KMS-11 (cell line): ENCODE measurements around the gene VEPH1.

Experiments used
- H2AFZ ChIP-seq: fragments of 200-600 bp; sonication (generic); 2 replicates; pipeline ENCODE4 v1.6.1; 2016; ENCODE audit warnings: antibody characterized with exemption, mixed run types, low read depth
- H3K27ac ChIP-seq: fragments of 200-600 bp; sonication (generic); 2 replicates; pipeline ENCODE4 v1.6.1; 2016; ENCODE audit warnings: mild to moderate bottlenecking, mixed run types
- H3K27me3 ChIP-seq: fragments of 200-600 bp; sonication (generic); 2 replicates; pipeline ENCODE4 v1.6.1; 2017; ENCODE audit warnings: mild to moderate bottlenecking, low read depth, mixed run types, moderate library complexity; ENCODE audit not compliant: insufficient read depth
- H3K36me3 ChIP-seq: fragments of 200-600 bp; sonication (generic); 2 replicates; pipeline ENCODE4 v1.6.1; 2017; ENCODE audit warnings: mild to moderate bottlenecking, mixed run types; ENCODE audit not compliant: insufficient read depth
- H3K4me1 ChIP-seq: fragments of 200-600 bp; sonication (generic); 2 replicates; pipeline ENCODE4 v1.6.1; 2016; ENCODE audit warnings: mild to moderate bottlenecking, low read depth, mixed run types; ENCODE audit not compliant: poor library complexity, severe bottlenecking
- H3K4me2 ChIP-seq: fragments of 200-600 bp; sonication (generic); 2 replicates; pipeline ENCODE4 v1.7.0; 2016; ENCODE audit warnings: mild to moderate bottlenecking, mixed run types
- H3K4me3 ChIP-seq: fragments of 200-600 bp; sonication (generic); IDR thresholded peaks from 2 replicates; pipeline ENCODE4 v1.6.1; 2017; ENCODE audit warnings: low read depth, low read length, mixed read lengths; ENCODE audit not compliant: insufficient read depth
- H3K79me2 ChIP-seq: fragments of 200-600 bp; sonication (generic); 2 replicates; pipeline ENCODE4 v1.6.1; 2016; ENCODE audit warnings: low read depth, mixed run types; ENCODE audit not compliant: insufficient read depth
- H3K9ac ChIP-seq: fragments of 200-600 bp; sonication (generic); 2 replicates; pipeline ENCODE4 v1.6.1; 2016; ENCODE audit warnings: mild to moderate bottlenecking, mixed run types
- H4K20me1 ChIP-seq: fragments of 200-600 bp; sonication (generic); 2 replicates; pipeline ENCODE4 v1.6.1; 2016; ENCODE audit warnings: mild to moderate bottlenecking, mixed run types; ENCODE audit not compliant: insufficient read depth
- TF ChIP-seq, protein P1 (sequence below): fragments of 200-600 bp; sonication (generic); conservative IDR thresholded peaks from 2 replicates; pipeline ENCODE4 v1.6.1; 2017; ENCODE audit warnings: low read depth, mild to moderate bottlenecking, antibody characterized with exemption, low read length, moderate library complexity, mixed read lengths

Gene VEPH1

DNA sequence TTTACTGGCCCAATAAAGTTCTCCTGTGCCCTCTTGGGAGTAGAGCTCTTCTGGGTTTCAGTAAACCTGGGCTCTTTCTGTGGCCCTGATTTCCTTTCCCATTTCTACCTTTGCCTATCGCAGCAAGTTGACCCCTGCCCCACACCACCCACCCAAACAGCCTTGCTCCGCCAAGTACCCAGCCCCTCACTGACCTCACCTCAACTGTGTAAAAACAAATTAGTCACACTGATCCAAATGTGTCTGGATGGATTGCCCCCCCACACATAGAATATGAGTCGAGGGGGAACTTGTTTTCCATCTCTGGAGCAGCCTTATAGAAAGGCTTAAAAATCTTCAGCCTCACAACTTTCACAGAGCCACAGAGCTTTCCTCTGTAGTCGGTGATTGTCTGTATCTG is 28.6 kb upstream of the VEPH1 start:
- no peak overlapping the region for H3K4me3 ChIP-seq
- H3K36me3 ChIP-seq, result no peaks in the 10 kb centered on the region
- H3K79me2 ChIP-seq, result no peaks in the 10 kb centered on the region
- H2AFZ ChIP-seq, result peak overlapping the region; percentile 11; the same call in 1 of the 2 replicates
- H3K27ac ChIP-seq, result no peak overlapping the region
- TF ChIP-seq, protein P1, sequence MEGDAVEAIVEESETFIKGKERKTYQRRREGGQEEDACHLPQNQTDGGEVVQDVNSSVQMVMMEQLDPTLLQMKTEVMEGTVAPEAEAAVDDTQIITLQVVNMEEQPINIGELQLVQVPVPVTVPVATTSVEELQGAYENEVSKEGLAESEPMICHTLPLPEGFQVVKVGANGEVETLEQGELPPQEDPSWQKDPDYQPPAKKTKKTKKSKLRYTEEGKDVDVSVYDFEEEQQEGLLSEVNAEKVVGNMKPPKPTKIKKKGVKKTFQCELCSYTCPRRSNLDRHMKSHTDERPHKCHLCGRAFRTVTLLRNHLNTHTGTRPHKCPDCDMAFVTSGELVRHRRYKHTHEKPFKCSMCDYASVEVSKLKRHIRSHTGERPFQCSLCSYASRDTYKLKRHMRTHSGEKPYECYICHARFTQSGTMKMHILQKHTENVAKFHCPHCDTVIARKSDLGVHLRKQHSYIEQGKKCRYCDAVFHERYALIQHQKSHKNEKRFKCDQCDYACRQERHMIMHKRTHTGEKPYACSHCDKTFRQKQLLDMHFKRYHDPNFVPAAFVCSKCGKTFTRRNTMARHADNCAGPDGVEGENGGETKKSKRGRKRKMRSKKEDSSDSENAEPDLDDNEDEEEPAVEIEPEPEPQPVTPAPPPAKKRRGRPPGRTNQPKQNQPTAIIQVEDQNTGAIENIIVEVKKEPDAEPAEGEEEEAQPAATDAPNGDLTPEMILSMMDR, result no peak
- H4K20me1 ChIP-seq, result no peaks in the 10 kb centered on the region
- no peaks in the 10 kb centered on the region for H3K4me1 ChIP-seq
- no peaks in the 10 kb centered on the region for H3K27me3 ChIP-seq
- H3K4me2 ChIP-seq, result no peak overlapping the region
- no peak overlapping the region for H3K9ac ChIP-seq

DNA sequence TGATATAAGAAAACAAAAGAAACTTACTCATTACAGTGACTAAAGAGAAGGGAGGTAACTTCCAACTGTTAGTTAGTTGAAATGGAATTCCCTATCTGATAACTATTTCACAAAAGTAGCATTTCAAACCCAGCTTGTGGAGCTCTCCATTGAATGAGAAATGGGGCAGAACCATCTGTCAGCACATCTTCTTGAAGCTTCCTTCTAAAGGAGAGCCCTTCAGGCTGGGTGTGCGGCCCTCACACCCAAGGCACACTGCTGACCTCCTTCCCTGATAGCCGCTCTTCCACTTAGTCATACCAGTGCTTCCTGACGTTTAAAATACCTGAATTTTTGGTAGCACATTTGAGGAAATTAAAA is 28.1 kb upstream of the VEPH1 start:
- Histone ChIP-seq H4K20me1 (no peaks in the 10 kb centered on the region), H3K36me3 (no peaks in the 10 kb centered on the region), H2AFZ (no peak overlapping the region), H3K79me2 (no peaks in the 10 kb centered on the region), H3K27ac (no peak overlapping the region), H3K4me2 (no peak overlapping the region), H3K9ac (no peak overlapping the region), H3K27me3 (no peaks in the 10 kb centered on the region), H3K4me1 (no peaks in the 10 kb centered on the region), H3K4me3 (no peak overlapping the region)
- TF ChIP-seq, protein P1, result no peak

DNA sequence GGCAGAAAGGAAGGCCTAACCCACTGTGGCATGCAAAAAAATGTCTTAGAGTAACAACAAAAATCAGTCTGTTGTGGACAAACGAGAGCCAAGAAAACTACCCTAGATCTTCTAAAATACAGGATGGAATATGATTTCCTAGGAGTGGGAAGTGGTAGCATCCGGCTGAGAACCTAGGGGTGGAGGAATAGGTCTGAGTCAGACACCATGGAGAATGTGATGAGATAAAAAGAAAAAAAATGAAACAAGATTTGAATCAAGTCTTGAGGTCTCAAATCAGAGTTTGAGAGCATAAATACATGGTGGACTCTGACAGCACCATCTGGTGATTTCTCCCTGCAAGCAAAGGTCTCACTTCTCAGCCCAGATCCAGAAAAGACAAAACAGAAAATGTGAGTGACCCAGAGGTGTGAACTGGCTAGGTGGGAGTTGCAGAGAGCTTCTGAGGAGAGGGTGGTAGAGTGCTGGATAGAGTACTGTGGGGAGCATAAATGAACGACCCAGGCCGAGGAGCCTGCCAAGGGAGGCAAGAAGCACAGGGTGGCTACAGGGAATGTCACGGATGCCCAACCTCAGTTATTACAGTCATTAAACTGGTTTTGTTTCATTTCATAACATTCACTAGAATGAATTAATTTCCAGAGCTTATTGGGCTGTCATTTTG is 27.6 kb upstream of the VEPH1 start:
- H3K27ac ChIP-seq, result no peak overlapping the region
- no peak overlapping the region for H3K9ac ChIP-seq
- H3K4me3 ChIP-seq, result no peak overlapping the region

DNA sequence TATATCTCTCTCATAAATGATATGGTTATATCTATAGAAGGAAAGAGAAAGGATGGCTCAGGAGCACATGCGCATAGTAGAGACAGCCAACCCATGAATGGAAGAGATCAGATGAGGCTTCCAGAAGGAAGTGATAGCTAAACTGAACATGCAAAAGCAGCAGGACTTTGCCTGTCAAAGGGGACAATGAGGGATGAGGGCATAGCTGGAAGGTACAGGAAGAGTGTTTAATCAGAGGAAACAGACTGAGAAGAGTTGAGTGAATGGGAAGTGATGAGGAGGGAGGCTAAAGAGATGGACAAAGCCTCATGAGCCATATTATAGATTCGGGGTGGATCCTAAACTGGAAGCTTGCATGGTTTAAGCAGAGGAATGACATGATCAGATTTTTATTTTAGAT is 26.5 kb upstream of the VEPH1 start:
- TF ChIP-seq, protein P1, result no peak
- Histone ChIP-seq H3K4me1 (no peaks in the 10 kb centered on the region), H4K20me1 (no peaks in the 10 kb centered on the region), H3K27me3 (no peaks in the 10 kb centered on the region), H3K4me3 (no peak overlapping the region), H3K4me2 (no peak overlapping the region), H3K36me3 (no peaks in the 10 kb centered on the region), H2AFZ (no peak overlapping the region), H3K79me2 (no peaks in the 10 kb centered on the region), H3K9ac (no peak overlapping the region), H3K27ac (no peak overlapping the region)

More for the DNA sequence above, 27.6 kb upstream of the VEPH1 start:
- Histone ChIP-seq H3K79me2 (no peaks in the 10 kb centered on the region), H3K4me2 (no peak overlapping the region), H2AFZ (no peak overlapping the region), H3K4me1 (no peaks in the 10 kb centered on the region), H4K20me1 (no peaks in the 10 kb centered on the region), H3K27me3 (no peaks in the 10 kb centered on the region), H3K36me3 (no peaks in the 10 kb centered on the region)
- TF ChIP-seq, protein P1, result no peak
